Panc1 (cell line): ENCODE measurements around the gene ZNF799. TPM values are rescaled to one million over a fixed set of nuclear protein-coding genes. Genes with fewer than 3 reads are reported as not detected.
A peak's percentile ranks its signal among the peaks of the same experiment; 100 is the strongest.
"Not testable (repeated sequence)": the region's sequence is repeated elsewhere in the genome, so short reads cannot be mapped to it uniquely, and the experiment has no call there.

Experiments used
- ATAC-seq: fragments of 200-7000 bp; cut with Tn5 transposase; 2 replicates; pipeline ENCODE4 v1.9.1; 2020; ENCODE audit warnings: mild to moderate bottlenecking, moderate library complexity
- BruUV-seq: library from RNA; stranded (reverse); fragments of 400-500 nt; replicated peaks from 2 replicates; lab custom pipeline; 2021; lab: Mats Ljungman, UMichigan
- CTCF ChIA-PET: fragments of 300-600 bp; sonication (Branson Sonifier 250); formaldehyde crosslinking; loops from one replicate; lab custom pipeline; 2022; ENCODE audit warnings: antibody characterized with exemption; lab: Charles Lee
- POLR2A ChIA-PET: fragments of 300-600 bp; sonication (Branson Sonifier 250); formaldehyde crosslinking; loops from one replicate; lab custom pipeline; 2022; ENCODE audit warnings: antibody characterized with exemption; lab: Charles Lee
- DNase-seq: peaks from one replicate; pipeline ENCODE4 v3.0.0-alpha.2; 2010; ENCODE audit warnings: low read depth, low spot score
- H3K27ac ChIP-seq: 2 replicates; pipeline ENCODE4 v1.5.1; 2011; ENCODE audit warnings: mild to moderate bottlenecking, low read length, inconsistent platforms
- H3K27me3 ChIP-seq: fragments of 200-500 bp; sonication (Bioruptor generic); 2 replicates; pipeline ENCODE4 v1.6.0; 2014; ENCODE audit warnings: low read length, inconsistent platforms; ENCODE audit not compliant: control insufficient read depth, insufficient read depth
- H3K36me3 ChIP-seq: fragments of 200-500 bp; sonication (Bioruptor generic); 2 replicates; pipeline ENCODE4 v1.5.1; 2014; ENCODE audit warnings: inconsistent platforms, mild to moderate bottlenecking, low read length, moderate library complexity; ENCODE audit not compliant: control insufficient read depth, insufficient read depth
- H3K4me1 ChIP-seq: 2 replicates; pipeline ENCODE4 v1.5.1; 2011; ENCODE audit warnings: inconsistent platforms, mild to moderate bottlenecking, low read length, moderate library complexity; ENCODE audit not compliant: control insufficient read depth, insufficient read depth
- H3K4me3 ChIP-seq, 2 experiments: 2 replicates each; pipeline ENCODE4 v1.5.1; 2011 to 2012; ENCODE audit warnings: low read depth in 2 of 2, low read length in 2 of 2, mild to moderate bottlenecking in 2 of 2, inconsistent platforms in 1 of 2, moderate library complexity in 1 of 2
- H3K9me3 ChIP-seq: fragments of 200-500 bp; sonication (Bioruptor generic); 2 replicates; pipeline ENCODE4 v1.5.1; 2014; ENCODE audit warnings: low read depth, mild to moderate bottlenecking, inconsistent platforms, low read length, moderate library complexity; ENCODE audit not compliant: control insufficient read depth, insufficient read depth
- POLR2AphosphoS5 ChIP-seq: IDR thresholded peaks from 2 replicates; pipeline ENCODE4 v1.6.1; 2012; ENCODE audit warnings: mild to moderate bottlenecking, low read depth, low read length, moderate library complexity
- REST ChIP-seq, 2 experiments: IDR thresholded peaks; 2 replicates each; pipeline ENCODE4 v1.6.1; 2011 to 2012; ENCODE audit warnings: low read depth in 2 of 2, control low read depth in 1 of 2, low read length in 1 of 2, mild to moderate bottlenecking in 1 of 2, moderate library complexity in 1 of 2; ENCODE audit not compliant: insufficient read depth in 1 of 2
- SIN3A ChIP-seq: IDR thresholded peaks from 2 replicates; pipeline ENCODE4 v1.6.1; 2012; ENCODE audit warnings: low read depth, mild to moderate bottlenecking, low read length, moderate library complexity, borderline replicate concordance; ENCODE audit not compliant: insufficient read depth
- TCF7L2 ChIP-seq: IDR thresholded peaks from 2 replicates; pipeline ENCODE4 v1.6.1; 2011; ENCODE audit warnings: mild to moderate bottlenecking, low read depth, low read length, inconsistent platforms
- in situ Hi-C: cut with HindIII; loops from 2 replicates; pipeline ENCODE4 v1.10.0; 2016; ENCODE audit warnings: low sequenced_read_pairs, low pct_unique_long_range_greater_than_20kb
- intact Hi-C: fragments of 100-400 bp; cut with micrococcal nuclease; formaldehyde crosslinking; loops from one replicate; pipeline ENCODE4 v1.10.0; 2022; ENCODE audit not compliant: unreplicated experiment
- total RNA-seq: library from RNA; stranded (reverse); gene quantifications from one replicate; pipeline ENCODE4 v1.2.1, GENCODE V29; 2021; ENCODE audit not compliant: unreplicated experiment
- TF ChIP-seq, protein P1 (sequence below): fragments of 450-650 bp; IDR thresholded peaks from 2 replicates; pipeline ENCODE4 v1.5.1; 2017; ENCODE audit warnings: mild to moderate bottlenecking

Gene ZNF799
- total RNA-seq, 1 experiment from 2014 or later, result 4.5 TPM

DNA sequence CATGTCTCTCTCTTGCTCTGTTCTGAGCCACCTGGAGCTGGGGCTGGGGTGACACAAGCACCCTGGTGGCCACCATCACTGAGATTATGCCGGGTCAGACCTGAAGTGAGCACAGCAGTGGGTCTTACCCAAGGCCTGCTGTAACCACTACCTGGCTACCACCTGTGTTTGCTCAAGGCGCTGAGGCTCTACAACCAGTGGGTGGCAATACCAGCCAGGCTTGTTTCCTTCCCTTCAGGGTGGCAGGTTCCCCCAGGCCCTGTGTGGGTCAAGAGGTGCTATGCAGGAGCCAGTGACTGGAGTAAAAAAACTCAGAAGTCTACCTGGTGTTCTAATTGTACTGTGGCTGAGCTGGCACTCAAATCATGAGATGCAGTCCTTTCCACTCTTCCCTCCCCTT is 47.7 kb upstream of the ZNF799 start:
- ATAC-seq (no peak), DNase-seq (no peak)
- BruUV-seq, result no TSS peak
- Histone ChIP-seq H3K27ac (no peak overlapping the region), H3K9me3 (peaks cover 5% of the 10 kb centered on the region; the same call in 1 of the 2 replicates), H3K4me1 (no peaks in the 10 kb centered on the region), H3K27me3 (no peaks in the 10 kb centered on the region), H3K36me3 (no peaks in the 10 kb centered on the region), H3K4me3 (no peak overlapping the region)
- TF ChIP-seq TCF7L2 (no peak), SIN3A (no peak), POLR2AphosphoS5 (no peak), REST (IDR thresholded peaks at IDR 0.05; ENCODE audit: insufficient read depth in 1 of 2, low read depth in 2 of 2, low read length in 1 of 2) (no peak)
- TF ChIP-seq, protein P1, sequence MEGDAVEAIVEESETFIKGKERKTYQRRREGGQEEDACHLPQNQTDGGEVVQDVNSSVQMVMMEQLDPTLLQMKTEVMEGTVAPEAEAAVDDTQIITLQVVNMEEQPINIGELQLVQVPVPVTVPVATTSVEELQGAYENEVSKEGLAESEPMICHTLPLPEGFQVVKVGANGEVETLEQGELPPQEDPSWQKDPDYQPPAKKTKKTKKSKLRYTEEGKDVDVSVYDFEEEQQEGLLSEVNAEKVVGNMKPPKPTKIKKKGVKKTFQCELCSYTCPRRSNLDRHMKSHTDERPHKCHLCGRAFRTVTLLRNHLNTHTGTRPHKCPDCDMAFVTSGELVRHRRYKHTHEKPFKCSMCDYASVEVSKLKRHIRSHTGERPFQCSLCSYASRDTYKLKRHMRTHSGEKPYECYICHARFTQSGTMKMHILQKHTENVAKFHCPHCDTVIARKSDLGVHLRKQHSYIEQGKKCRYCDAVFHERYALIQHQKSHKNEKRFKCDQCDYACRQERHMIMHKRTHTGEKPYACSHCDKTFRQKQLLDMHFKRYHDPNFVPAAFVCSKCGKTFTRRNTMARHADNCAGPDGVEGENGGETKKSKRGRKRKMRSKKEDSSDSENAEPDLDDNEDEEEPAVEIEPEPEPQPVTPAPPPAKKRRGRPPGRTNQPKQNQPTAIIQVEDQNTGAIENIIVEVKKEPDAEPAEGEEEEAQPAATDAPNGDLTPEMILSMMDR, result no peak
- in situ Hi-C loops (no loop called here), intact Hi-C loops (no loop called here)
- POLR2A ChIA-PET, result no interaction called here
- CTCF ChIA-PET, result no interaction called here

GRCh38 chr19:12440541-12441316 is 39.7 kb upstream of the ZNF799 start, which contains the start of gene ZNF443:
Gene ZNF443, minus strand, starts transcription at chr19:12441021. Its CDS starts 107 bp downstream, at chr19:12440914.
- POLR2A ChIA-PET, result no interaction called here
- H3K4me1 ChIP-seq, result no peaks in the 10 kb centered on the region
- TF ChIP-seq TCF7L2 (peak; percentile 93), SIN3A (no peak), POLR2AphosphoS5 (peak; percentile 56; the same call in 1 of the 2 replicates)
- in situ Hi-C loops, result no loop called here
- intact Hi-C loops, result no loop called here
- CTCF ChIA-PET, result no interaction called here
- no peaks in the 10 kb centered on the region for H3K9me3 ChIP-seq
- no peaks in the 10 kb centered on the region for H3K36me3 ChIP-seq
- peak within 1 kb of the TSS; percentile 70 to 79 for H3K4me3 ChIP-seq
- H3K27me3 ChIP-seq, result no peaks in the 10 kb centered on the region
- peak within 1 kb of the TSS; percentile 80 for H3K27ac ChIP-seq
- ATAC-seq, result peak; percentile 99
- no TSS peak for BruUV-seq
- DNase-seq, result peak; percentile 92

- CTCF ChIA-PET, H3K4me1 ChIP-seq, intact Hi-C loops, BruUV-seq, H3K36me3 ChIP-seq, POLR2A ChIA-PET, H3K9me3 ChIP-seq, DNase-seq, H3K27me3 ChIP-seq, in situ Hi-C loops: not testable (repeated sequence)
- Histone ChIP-seq H3K4me3 (peak overlapping the region; percentile 70 to 79), H3K27ac (peak overlapping the region; percentile 80)
- peak; percentile 49 for ATAC-seq
Observed at GRCh38 chr19:12439686-12440540, 38.8 kb upstream of the ZNF799 start.

GRCh38 chr19:12430726-12431299 is 29.7 kb upstream of the ZNF799 start:
- H3K27ac ChIP-seq, H3K27me3 ChIP-seq, ATAC-seq, in situ Hi-C loops, POLR2A ChIA-PET, intact Hi-C loops, DNase-seq, H3K4me3 ChIP-seq, H3K36me3 ChIP-seq, H3K4me1 ChIP-seq, CTCF ChIA-PET: not testable (repeated sequence)
- peaks cover 18% of the 10 kb centered on the region; the same call in 1 of the 2 replicates for H3K9me3 ChIP-seq
- TSS peak; percentile 6 for BruUV-seq
